Adrenal gland (tissue), 5 donors: ENCODE measurements around the gene CCDC149.

Experiments
- POLR2A ChIP-seq, 2 donors: fragments of 450-650 bp; IDR thresholded peaks; one replicate each; pipeline ENCODE4 v1.6.1; 2017; ENCODE audit warnings: antibody characterized with exemption in 2 of 2, mild to moderate bottlenecking in 2 of 2, moderate library complexity in 1 of 2
- TF ChIP-seq, protein P1 (sequence below), 6 experiments: fragments of 450-650 bp in 4 of 6; fragments of 200-600 bp in 2 of 6; sonication (generic) in 1 of 6; IDR thresholded peaks; 1 replicate in 5 of 6; 2 replicates in 1 of 6; pipeline versions ENCODE4 v1.5.1 to v1.8.0; 2016 to 2021; ENCODE audit warnings: antibody characterized with exemption in 6 of 6, mild to moderate bottlenecking in 2 of 6, moderate library complexity in 1 of 6
- donor health status: DM: no; HTN: no; CAD: no.

GRCh38 chr4:24888475-24889344 lies 24.1 kb downstream of the CCDC149 start:
- TF ChIP-seq, protein P1, sequence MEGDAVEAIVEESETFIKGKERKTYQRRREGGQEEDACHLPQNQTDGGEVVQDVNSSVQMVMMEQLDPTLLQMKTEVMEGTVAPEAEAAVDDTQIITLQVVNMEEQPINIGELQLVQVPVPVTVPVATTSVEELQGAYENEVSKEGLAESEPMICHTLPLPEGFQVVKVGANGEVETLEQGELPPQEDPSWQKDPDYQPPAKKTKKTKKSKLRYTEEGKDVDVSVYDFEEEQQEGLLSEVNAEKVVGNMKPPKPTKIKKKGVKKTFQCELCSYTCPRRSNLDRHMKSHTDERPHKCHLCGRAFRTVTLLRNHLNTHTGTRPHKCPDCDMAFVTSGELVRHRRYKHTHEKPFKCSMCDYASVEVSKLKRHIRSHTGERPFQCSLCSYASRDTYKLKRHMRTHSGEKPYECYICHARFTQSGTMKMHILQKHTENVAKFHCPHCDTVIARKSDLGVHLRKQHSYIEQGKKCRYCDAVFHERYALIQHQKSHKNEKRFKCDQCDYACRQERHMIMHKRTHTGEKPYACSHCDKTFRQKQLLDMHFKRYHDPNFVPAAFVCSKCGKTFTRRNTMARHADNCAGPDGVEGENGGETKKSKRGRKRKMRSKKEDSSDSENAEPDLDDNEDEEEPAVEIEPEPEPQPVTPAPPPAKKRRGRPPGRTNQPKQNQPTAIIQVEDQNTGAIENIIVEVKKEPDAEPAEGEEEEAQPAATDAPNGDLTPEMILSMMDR (IDR thresholded peaks at IDR 0.05): no peak
- no peak for TF ChIP-seq POLR2A (IDR thresholded peaks at IDR 0.05)
